ENCODE measurements around the gene TMEM151A.
"Not testable (repeated sequence)": the region's sequence is repeated elsewhere in the genome, so short reads cannot be mapped to it uniquely, and the experiment has no call there.

The TMEM151A gene

GRCh38 chr11:66274219-66274618, 17.5 kb upstream of the TMEM151A start:
- no peak overlapping the region for H3K4me3 ChIP-seq (ENCODE audit: low read length)
- no peak for TF ChIP-seq CTCF (IDR thresholded peaks at IDR 0.05; ENCODE audit: insufficient read depth, low read depth, low read length, missing control alignments)
- DNase-seq (ENCODE audit: low read depth) = no peak

GRCh38 chr11:66275396-66275795, 16.3 kb upstream of the TMEM151A start:
- H3K4me3 ChIP-seq (ENCODE audit: low read length) = no peak overlapping the region
- no peak for DNase-seq (ENCODE audit: low read depth)
- no peak for TF ChIP-seq CTCF (IDR thresholded peaks at IDR 0.05; ENCODE audit: insufficient read depth, low read depth, low read length, missing control alignments)

GRCh38 chr11:66275984-66276612, 15.6 kb upstream of the TMEM151A start:
- H3K4me3 ChIP-seq (ENCODE audit: low read length) = no peak overlapping the region
- DNase-seq (ENCODE audit: low read depth) = no peak
- no peak for TF ChIP-seq CTCF (IDR thresholded peaks at IDR 0.05; ENCODE audit: insufficient read depth, low read depth, low read length, missing control alignments)

GRCh38 chr11:66276619-66277018, 15.1 kb upstream of the TMEM151A start:
- not testable (repeated sequence) for DNase-seq (ENCODE audit: low read depth); H3K4me3 ChIP-seq (ENCODE audit: low read length)

GRCh38 chr11:66277064-66277463, 14.6 kb upstream of the TMEM151A start:
- not testable (repeated sequence) for DNase-seq (ENCODE audit: low read depth); H3K4me3 ChIP-seq (ENCODE audit: low read length)

GRCh38 chr11:66277471-66278362, 14.0 kb upstream of the TMEM151A start, which contains the start of gene CNIH2:
Gene CNIH2, plus strand, starts transcription at chr11:66278175. Its CDS starts 282 bp downstream, at chr11:66278457.
- H3K4me3 ChIP-seq (ENCODE audit: low read length) = no peak within 1 kb of the TSS
- no peak for DNase-seq (ENCODE audit: low read depth)
- no peak for TF ChIP-seq CTCF (IDR thresholded peaks at IDR 0.05; ENCODE audit: insufficient read depth, low read depth, low read length, missing control alignments)

GRCh38 chr11:66278363-66279091, 13.2 kb upstream of the TMEM151A start:
- TF ChIP-seq CTCF (IDR thresholded peaks at IDR 0.05; ENCODE audit: insufficient read depth, low read depth, low read length, missing control alignments) = no peak
- H3K4me3 ChIP-seq (ENCODE audit: low read length) = no peak overlapping the region
- no peak for DNase-seq (ENCODE audit: low read depth)
